HG02642 (cell line): ENCODE results near the gene FOXN3.

Experiments
- ATAC-seq: cut with Tn5 transposase; IDR thresholded peaks from one replicate; pipeline ENCODE4 v1.9.1; 2021; ENCODE audit warnings: mild to moderate bottlenecking; ENCODE audit not compliant: unreplicated experiment, poor library complexity

The FOXN3 gene

GRCh38 chr14:89417091-89417464 is at the start of gene FOXN3:
Gene FOXN3, minus strand, starts transcription at chr14:89417233. Its CDS starts 4,757 bp downstream, at chr14:89412476.
- ATAC-seq = peak; percentile 58

- no peak for ATAC-seq
Observed at GRCh38 chr14:89466484-89466883, 49.5 kb upstream of the FOXN3 start.

- ATAC-seq = no peak
Observed at GRCh38 chr14:89465876-89466275, 48.8 kb upstream of the FOXN3 start.

- ATAC-seq = no peak
Observed at GRCh38 chr14:89461256-89461655, 44.2 kb upstream of the FOXN3 start.

GRCh38 chr14:89458713-89459420 is 41.8 kb upstream of the FOXN3 start:
- ATAC-seq = no peak

- ATAC-seq = no peak
Observed at GRCh38 chr14:89457007-89457406, 40.0 kb upstream of the FOXN3 start.

GRCh38 chr14:89455412-89455811 is 38.4 kb upstream of the FOXN3 start:
- no peak for ATAC-seq

- no peak for ATAC-seq
Observed at GRCh38 chr14:89454996-89455395, 38.0 kb upstream of the FOXN3 start.

GRCh38 chr14:89452281-89452680 is 35.2 kb upstream of the FOXN3 start:
- no peak for ATAC-seq

- ATAC-seq = no peak
Observed at GRCh38 chr14:89451229-89451628, 34.2 kb upstream of the FOXN3 start.

GRCh38 chr14:89447182-89447944 is 30.3 kb upstream of the FOXN3 start:
- ATAC-seq = no peak

GRCh38 chr14:89445273-89445973 is 28.4 kb upstream of the FOXN3 start:
- ATAC-seq = peak; percentile 65

GRCh38 chr14:89444516-89445125 is 27.6 kb upstream of the FOXN3 start:
- no peak for ATAC-seq

GRCh38 chr14:89444044-89444443 is 27.0 kb upstream of the FOXN3 start:
- no peak for ATAC-seq

- no peak for ATAC-seq
Observed at GRCh38 chr14:89443042-89443629, 26.1 kb upstream of the FOXN3 start.

- no peak for ATAC-seq
Observed at GRCh38 chr14:89442280-89442679, 25.2 kb upstream of the FOXN3 start.

- no peak for ATAC-seq
Observed at GRCh38 chr14:89440986-89441909, 24.2 kb upstream of the FOXN3 start.

- no peak for ATAC-seq
Observed at GRCh38 chr14:89435892-89436656, 19.0 kb upstream of the FOXN3 start.

- no peak for ATAC-seq
Observed at GRCh38 chr14:89435492-89435891, 18.5 kb upstream of the FOXN3 start.
